GM12891 (cell line): ENCODE results near the gene CYP4F2.
"Not testable (repeated sequence)": the region's sequence is repeated elsewhere in the genome, so short reads cannot be mapped to it uniquely, and the experiment has no call there.

Experiments
- POLR2A ChIP-seq: IDR thresholded peaks from 2 replicates; pipeline ENCODE4 v1.6.1; 2011; ENCODE audit warnings: low read depth, low read length, control low read depth
- POLR2AphosphoS5 ChIP-seq: IDR thresholded peaks from 2 replicates; pipeline ENCODE4 v1.6.1; 2011; ENCODE audit warnings: low read depth, low read length, control low read depth
- POU2F2 ChIP-seq: IDR thresholded peaks from 2 replicates; pipeline ENCODE4 v1.6.1; 2011; ENCODE audit warnings: low read depth, mild to moderate bottlenecking, control low read depth, low read length, moderate library complexity
- SPI1 ChIP-seq: IDR thresholded peaks from 2 replicates; pipeline ENCODE4 v1.6.1; 2011; ENCODE audit warnings: low read depth, low read length, control low read depth
- TAF1 ChIP-seq: IDR thresholded peaks from 2 replicates; pipeline ENCODE4 v1.6.1; 2011; ENCODE audit warnings: low read depth, low read length, control low read depth

GRCh38 chr19:15902898-15903297 lies 5.0 kb upstream of the CYP4F2 start:
- not testable (repeated sequence) for TF ChIP-seq POLR2AphosphoS5, POLR2A, TAF1, SPI1, POU2F2
